ENCODE results near the gene DMWD.
A peak's percentile ranks its signal among the peaks of the same experiment; 100 is the strongest.

DMWD gene

DNA sequence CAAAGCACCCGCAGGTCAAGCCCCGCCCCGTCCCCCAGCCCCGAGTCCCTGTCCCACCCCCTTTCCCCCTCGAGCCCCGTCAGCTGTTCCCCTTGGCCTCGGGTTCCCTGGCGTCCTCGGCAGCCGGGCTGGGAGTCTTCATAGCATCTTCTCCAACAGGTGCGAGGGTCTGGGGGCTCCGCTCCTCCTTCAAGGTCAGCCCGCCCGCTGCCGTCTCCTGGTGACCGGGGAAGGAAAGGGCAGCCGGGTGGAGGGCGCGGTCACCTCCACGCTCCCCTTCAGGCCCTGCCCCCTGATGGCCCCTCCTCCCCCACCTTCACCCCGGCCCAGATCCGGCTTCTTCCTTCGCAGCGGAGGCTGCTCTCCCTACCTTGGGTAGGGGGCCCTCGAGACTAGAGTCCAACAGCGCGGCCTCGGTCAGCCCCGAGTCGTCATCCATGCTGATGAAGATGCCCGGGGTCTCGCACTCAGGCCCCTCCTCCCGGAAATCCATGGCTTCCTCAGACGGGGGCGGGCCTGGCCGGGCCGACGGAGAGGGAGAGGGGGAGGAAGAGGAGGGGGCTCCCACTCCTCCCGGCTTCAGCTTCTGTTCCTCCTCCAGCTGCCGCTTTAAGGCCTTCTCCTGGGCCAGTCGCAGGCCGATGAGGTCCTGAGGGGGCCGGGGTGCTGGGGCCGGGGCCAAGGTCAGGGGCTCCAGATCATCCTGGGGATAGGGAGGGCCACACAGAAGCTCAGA is 23.0 kb upstream of the DMWD start:
- no peak for DNase-seq (ENCODE audit: extremely low read depth, low read depth)

DNA sequence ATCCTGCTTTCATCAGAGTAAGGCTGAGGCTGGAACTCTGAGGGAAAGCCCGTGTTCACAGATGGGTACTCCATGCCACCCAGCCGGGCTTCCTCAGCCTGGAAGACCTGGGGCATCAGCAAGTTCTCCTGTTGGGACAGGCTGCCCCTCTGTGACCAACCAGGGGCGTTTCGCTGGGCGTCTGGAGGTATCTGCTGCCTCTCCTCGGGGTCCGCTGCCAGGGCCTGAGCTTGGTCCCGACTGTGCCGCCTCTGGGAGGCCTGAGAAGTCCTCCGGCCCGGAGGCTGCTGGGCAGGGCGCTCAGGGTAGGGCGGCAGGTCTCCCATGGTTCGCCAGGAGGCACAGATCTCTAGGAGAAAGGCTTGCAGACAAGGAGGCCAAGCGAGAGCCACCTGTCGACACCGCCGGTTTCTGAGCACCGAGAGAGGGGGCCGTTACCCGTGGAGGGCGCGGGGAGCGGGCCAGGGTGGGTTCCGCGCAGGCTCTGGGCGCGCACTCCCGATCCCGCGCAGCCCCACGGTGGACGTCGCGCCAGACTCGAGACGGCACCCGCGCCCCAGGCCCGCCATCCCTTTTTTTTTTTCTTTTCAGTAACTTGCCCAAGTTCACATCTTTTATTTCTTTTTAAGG is 22.3 kb upstream of the DMWD start, which contains the start of gene RSPH6A:
Gene RSPH6A, minus strand, starts transcription at position 458 of the 630 bp plus-strand sequence. Its CDS starts 132 bp downstream, at position 326.
- TF ChIP-seq CTCF (IDR thresholded peaks at IDR 0.05; ENCODE audit: low read depth, low read length) = no peak
- DNase-seq (ENCODE audit: extremely low read depth, low read depth) = no peak

More for the DNA sequence above, 23.0 kb upstream of the DMWD start:
- TF ChIP-seq CTCF (IDR thresholded peaks at IDR 0.05; ENCODE audit: low read depth, low read length) = no peak

DNA sequence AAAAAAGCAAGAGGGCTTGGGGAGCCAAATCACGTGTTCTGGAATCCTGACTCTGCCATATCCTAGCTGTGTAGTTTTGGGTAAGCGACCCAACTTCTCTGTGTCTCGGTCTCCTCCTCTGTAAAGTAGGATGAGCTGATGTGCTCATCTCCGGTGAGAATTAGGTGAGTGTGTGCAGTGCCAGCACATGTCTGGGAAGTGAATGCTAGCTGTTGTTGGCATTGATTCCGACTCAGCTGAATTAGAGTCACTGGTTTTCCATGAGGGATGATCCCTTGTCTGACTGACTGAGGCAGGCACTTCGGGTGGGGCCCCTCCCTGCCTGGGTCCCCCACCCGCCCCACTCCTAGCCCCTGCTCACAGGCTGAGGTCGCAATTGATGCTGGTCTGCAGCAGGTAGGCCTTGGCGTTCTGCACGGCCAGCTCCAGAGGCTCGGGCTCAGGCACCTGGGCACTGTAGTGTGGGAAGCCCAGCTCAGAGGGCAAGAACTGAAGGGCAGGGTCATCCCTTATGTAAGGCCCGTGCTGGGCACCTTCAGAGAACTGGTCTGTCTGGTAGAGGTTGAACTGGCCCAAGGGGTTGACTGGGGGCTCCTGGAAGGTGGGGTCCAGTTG is 21.6 kb upstream of the DMWD start:
- DNase-seq (ENCODE audit: extremely low read depth, low read depth) = no peak
- no peak for TF ChIP-seq CTCF (IDR thresholded peaks at IDR 0.05; ENCODE audit: low read depth, low read length)

DNA sequence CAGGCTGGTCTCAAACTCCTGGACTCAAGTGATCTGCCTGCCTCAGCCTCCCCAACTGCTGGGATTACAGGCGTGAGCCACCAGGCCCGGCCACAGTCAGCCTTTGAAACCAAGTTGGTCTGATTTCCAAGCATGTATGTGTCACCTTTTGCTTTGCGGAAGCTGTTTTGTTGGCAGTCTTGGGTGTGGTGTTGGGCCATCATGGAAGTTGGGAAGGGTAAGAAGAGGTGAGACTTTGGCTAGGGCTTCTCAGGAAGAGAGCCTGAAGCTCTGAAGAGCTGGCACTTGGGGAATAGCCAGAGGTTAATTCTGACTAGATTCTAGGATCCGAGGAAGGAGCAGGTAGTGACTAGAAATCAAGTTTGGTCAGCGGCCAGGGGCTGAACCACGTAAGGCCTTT is 19.7 kb upstream of the DMWD start:
- no peak for TF ChIP-seq CTCF (IDR thresholded peaks at IDR 0.05; ENCODE audit: low read depth, low read length)
- DNase-seq (ENCODE audit: extremely low read depth, low read depth) = no peak

- TF ChIP-seq CTCF (IDR thresholded peaks at IDR 0.05; ENCODE audit: low read depth, low read length) = no peak
- peak; percentile 30 for DNase-seq (ENCODE audit: extremely low read depth, low read depth)
These were observed 17.1 kb upstream of the DMWD start for GRCh38 chr19:45809643-45810159.

GRCh38 chr19:45805719-45806118 is 13.1 kb upstream of the DMWD start:
- DNase-seq (ENCODE audit: extremely low read depth, low read depth) = no peak

More at GRCh38 chr19:45805719-45806118, 13.1 kb upstream of the DMWD start:
- no peak for TF ChIP-seq CTCF (IDR thresholded peaks at IDR 0.05; ENCODE audit: low read depth, low read length)

Data from AG09319 (cell line).